ENCODE measurements around the gene DHRS3.
"Not testable (repeated sequence)": the region's sequence is repeated elsewhere in the genome, so short reads cannot be mapped to it uniquely, and the experiment has no call there.

Gene DHRS3

GRCh38 chr1:12536023-12536639, 81.9 kb downstream of the DHRS3 start:
- no peak for DNase-seq

DNA sequence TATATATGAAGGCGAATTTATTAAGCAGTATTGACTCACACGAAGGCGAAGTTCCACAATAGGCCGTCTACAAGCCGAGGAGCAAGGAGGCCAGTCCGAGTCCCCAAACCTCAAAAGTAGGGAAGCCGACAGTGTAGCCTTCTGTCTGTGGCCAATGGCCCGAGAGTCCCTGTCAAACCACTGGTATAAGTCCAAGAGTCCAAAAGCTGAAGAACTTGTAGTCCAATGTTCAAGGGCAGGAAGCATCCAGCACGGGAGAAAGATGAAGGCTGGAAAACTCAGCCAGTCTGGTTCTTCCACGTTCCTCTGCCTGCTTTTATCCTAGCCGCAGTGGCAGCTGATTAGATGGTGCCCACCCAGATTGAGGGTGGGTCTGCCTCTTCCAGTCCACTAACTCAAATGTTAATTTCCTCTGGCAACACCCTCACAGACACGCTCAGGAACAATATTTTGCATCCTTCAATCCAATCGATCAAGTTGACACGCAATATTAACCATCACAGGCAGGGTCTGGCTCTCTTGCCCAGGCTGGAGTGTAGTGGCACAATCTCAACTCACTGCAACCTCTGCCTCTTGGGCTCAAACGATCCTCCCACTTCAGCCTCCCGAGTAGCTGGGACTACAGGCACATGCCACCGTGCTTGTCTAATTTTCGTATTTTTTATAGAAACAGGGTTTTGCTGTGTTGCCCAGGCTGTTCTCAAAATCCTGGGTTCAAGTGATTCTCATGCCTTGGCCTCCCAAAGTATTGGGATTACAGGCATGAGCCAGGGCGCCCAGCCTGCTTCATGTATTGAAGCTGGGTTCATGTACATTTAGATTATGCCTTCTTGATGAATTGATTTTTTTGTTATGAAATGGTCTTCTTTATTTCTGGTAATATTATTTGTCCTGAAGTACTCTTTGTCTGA, 85.3 kb downstream of the DHRS3 start:
- no peak for DNase-seq

- no peak for DNase-seq
Measured at GRCh38 chr1:12531179-12531499, 86.9 kb downstream of the DHRS3 start.

DNA sequence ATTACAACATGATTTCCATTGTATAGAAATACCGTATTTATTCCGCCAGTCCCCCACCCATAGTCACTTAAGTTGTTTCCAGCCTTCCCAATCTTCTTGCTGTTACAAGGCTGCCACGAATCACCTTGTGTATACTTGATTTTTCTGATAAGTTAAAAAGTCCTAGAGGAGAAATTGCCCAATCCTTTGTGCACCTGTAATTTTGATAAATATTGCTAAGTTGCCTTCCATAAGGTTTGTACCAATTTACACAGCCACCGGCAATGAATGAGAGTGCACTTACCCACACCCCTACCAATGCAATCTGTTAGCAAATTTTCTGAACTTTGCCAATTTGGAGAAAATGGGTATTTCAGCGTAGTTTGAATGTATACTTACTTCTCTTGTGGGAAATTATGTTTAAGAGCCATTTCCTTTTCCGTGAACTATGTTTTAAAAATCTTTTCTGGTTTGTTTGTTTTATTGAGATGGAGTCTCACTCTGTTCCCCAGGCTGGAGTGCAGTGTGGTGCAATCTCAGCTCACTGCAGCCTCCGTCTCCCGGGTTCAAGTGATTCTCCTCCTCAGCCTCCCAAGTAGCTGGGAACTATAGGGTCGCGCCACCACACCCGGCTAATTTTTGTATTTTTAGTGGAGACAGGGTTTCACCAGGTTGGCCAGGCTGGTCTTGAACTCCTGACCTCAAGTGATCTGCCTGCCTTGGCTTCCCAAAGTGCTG, 87.4 kb downstream of the DHRS3 start:
- no peak for DNase-seq

DNA sequence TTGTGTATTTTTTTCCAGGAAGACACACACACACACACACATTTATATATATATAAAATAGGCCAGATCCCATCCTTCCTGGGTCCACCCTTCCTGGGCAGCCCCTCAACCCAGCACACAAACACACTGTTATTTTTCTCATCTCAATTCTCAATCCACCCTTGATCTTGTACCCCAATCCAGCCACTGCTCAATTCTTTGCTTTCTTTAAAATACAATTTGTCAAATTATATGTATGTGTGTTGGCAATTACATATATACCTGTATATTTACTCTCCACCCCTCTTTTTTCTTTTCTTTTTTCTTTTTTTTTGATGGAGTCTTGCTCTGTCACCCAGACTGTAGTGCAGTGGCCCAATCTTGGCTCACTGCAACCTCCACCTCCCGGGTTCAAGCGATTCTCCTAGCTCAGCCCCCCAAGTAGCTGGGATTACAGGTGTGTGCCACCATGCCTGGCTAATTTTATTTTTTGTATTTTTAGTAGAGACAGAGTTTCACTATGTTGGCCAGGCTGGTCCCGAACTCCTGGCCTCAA, 88.3 kb downstream of the DHRS3 start:
- no peak for DNase-seq

GRCh38 chr1:12528021-12528852, 89.8 kb downstream of the DHRS3 start:
- no peak for DNase-seq

DNA sequence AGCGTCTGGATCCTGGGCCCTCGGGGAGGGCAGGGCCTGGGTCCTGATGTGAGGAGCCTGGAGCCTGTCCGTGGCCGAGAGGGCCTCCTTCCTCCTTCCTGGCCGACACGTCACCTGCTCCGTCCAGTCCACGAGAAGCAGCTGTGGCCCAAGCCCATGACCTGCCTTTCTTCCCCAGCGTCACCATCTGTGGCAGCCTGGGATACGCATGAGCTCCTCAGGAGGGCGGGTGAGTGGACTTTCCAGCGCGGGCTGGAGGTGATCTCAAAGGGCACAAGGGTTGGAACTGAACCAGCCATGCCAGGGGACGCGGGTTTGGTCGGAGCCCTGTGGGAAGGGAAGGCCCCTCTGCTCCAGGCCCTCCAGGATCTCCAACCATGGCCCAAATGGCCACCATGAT, 90.4 kb downstream of the DHRS3 start:
- DNase-seq = no peak

GRCh38 chr1:12525311-12526181, 92.5 kb downstream of the DHRS3 start:
- no peak for DNase-seq

DNA sequence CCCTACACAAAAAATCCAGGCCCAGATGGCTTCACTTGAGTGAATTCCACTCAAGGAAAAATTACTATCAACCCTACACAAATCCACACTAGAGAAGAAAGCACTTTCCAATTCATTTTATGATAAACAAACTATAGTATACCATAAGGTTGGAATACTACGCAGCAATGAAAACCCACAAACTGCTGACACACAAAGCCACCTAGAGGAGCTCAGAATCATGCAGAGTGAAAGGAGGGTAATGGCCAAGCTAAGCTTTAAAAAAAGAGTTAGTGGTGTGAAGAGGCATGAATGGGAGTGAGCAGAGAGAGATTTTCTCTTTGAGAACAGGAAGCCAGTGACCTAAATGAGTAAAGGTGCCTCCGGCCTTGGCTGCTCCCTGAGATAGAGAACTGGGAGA, 93.7 kb downstream of the DHRS3 start:
- DNase-seq = no peak

GRCh38 chr1:12522780-12523179, 95.2 kb downstream of the DHRS3 start:
- DNase-seq = not testable (repeated sequence)

DNA sequence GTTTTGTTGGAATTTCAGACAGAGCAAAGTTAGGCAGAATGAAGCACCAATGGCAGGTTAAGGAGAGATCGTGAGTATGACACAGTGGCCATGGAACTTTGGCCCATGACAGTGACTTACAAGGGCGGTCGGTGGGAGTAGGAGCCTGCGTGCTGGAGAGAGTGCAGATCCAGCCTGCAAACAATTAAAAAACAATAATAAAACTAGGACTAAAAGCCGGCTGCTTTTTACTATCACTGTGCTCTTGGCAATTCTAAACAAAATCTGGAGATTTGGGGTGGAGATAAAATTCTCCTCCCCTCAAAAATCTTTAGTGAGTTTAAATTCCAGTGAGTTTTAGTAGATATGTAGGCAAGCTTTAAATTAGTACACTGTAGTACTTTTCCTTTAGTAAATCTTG, 96.9 kb downstream of the DHRS3 start:
- DNase-seq = no peak

GRCh38 chr1:12519693-12520364, 98.2 kb downstream of the DHRS3 start:
- no peak for DNase-seq

GRCh38 chr1:12518931-12519692, 98.9 kb downstream of the DHRS3 start:
- DNase-seq = no peak

Measured in hematopoietic multipotent progenitor cell treated with erythropoietin and hydrocortisone succinate and interleukin-3 and kit ligand, for 4 days (in vitro differentiated cells).